CD4-positive, CD25-positive, alpha-beta regulatory T cell (primary cell): ENCODE results near the gene TTC16. TPM values are rescaled to one million over a fixed set of nuclear protein-coding genes. Genes with fewer than 3 reads are reported as not detected.
"Not testable (repeated sequence)": the region's sequence is repeated elsewhere in the genome, so short reads cannot be mapped to it uniquely, and the experiment has no call there.

ENCODE experiments used
- ATAC-seq, 2 donors: fragments of 150-1000 bp; cut with Tn5 transposase; one replicate each; pipeline ENCODE4 v1.10.0; 2021; ENCODE audit warnings: low read depth in 2 of 2, moderate number of reproducible peaks in 2 of 2, moderate library complexity in 1 of 2
- DNase-seq, 3 donors: peaks; one replicate each; pipeline versions ENCODE4 v3.0.0 to v3.0.0-alpha.2; 2012 to 2022; ENCODE audit warnings: mixed read lengths in 1 of 3
- H3K27ac ChIP-seq: one replicate; pipeline ENCODE4 v1.7.0; 2013; ENCODE audit warnings: mild to moderate bottlenecking, low read length; ENCODE audit not compliant: insufficient read depth, poor library complexity, severe bottlenecking
- H3K27me3 ChIP-seq: one replicate; pipeline ENCODE4 v1.7.0; 2013; ENCODE audit warnings: low read length; ENCODE audit not compliant: control insufficient read depth, insufficient read depth
- H3K36me3 ChIP-seq: one replicate; pipeline ENCODE4 v1.7.0; 2013; ENCODE audit warnings: mild to moderate bottlenecking, low read length, moderate library complexity; ENCODE audit not compliant: control insufficient read depth, insufficient read depth
- H3K4me1 ChIP-seq: 2 replicates; pipeline ENCODE4 v1.7.0; 2013; ENCODE audit warnings: mild to moderate bottlenecking, low read length; ENCODE audit not compliant: insufficient read depth, control insufficient read depth, poor library complexity, severe bottlenecking
- H3K4me3 ChIP-seq: one replicate; pipeline ENCODE4 v1.7.0; 2013; ENCODE audit warnings: low read depth, mild to moderate bottlenecking, low read length, moderate library complexity
- H3K9me3 ChIP-seq, 2 experiments: 1 replicate in 1 of 2; 2 replicates in 1 of 2; pipeline ENCODE4 v1.7.0; 2013; ENCODE audit warnings: low read length in 2 of 2, mild to moderate bottlenecking in 1 of 2, moderate library complexity in 1 of 2; ENCODE audit not compliant: control insufficient read depth in 2 of 2
- H3K27ac Mint-ChIP-seq, 3 donors: one replicate each; pipeline ENCODE4 v1.8.0; 2020 to 2022; ENCODE audit warnings: mild to moderate bottlenecking in 3 of 3, mixed read lengths in 3 of 3, moderate library complexity in 2 of 3
- H3K27me3 Mint-ChIP-seq: one replicate; pipeline ENCODE4 v1.8.0; 2022; ENCODE audit warnings: mild to moderate bottlenecking, mixed read lengths
- H3K36me3 Mint-ChIP-seq: one replicate; pipeline ENCODE4 v1.8.0; 2020; ENCODE audit warnings: mixed read lengths
- H3K4me1 Mint-ChIP-seq, 4 donors: one replicate each; pipeline ENCODE4 v1.8.0; 2020 to 2022; ENCODE audit warnings: mixed read lengths in 4 of 4, mild to moderate bottlenecking in 1 of 4
- H3K4me3 Mint-ChIP-seq, 4 donors: one replicate each; pipeline ENCODE4 v1.8.0; 2020 to 2022; ENCODE audit warnings: mild to moderate bottlenecking in 4 of 4, mixed read lengths in 4 of 4, moderate library complexity in 3 of 4
- H3K9me3 Mint-ChIP-seq, 7 donors: one replicate each; pipeline ENCODE4 v1.8.0; 2020 to 2022; ENCODE audit warnings: mixed read lengths in 7 of 7, mild to moderate bottlenecking in 3 of 7, moderate library complexity in 2 of 7
- polyA plus RNA-seq, 4 donors: library from polyadenylated mRNA; unstranded; fragments of 300-500 nt; fragmentation: Illumina TruSeq; gene quantifications; one replicate each; pipeline ENCODE4 v1.2.3, GENCODE V29; 2021
- total RNA-seq: library from RNA; stranded (reverse); gene quantifications from one replicate; pipeline ENCODE4 v1.2.3, GENCODE V29; 2022

Gene TTC16
- total and polyA plus RNA-seq, 5 donors from 2014 or later, result 0.28 to 1.7 (median 0.38) TPM; not detected in 2

- H3K27me3 ChIP-seq, result no peaks in the 10 kb centered on the region
- DNase-seq (no peak), ATAC-seq (no peak)
- H3K4me3 Mint-ChIP-seq, result peak overlapping the region; percentile 52 to 100 (median 75)
- no peaks in the 10 kb centered on the region for H3K9me3 ChIP-seq
- no peaks in the 10 kb centered on the region for H3K9me3 Mint-ChIP-seq
- H3K27ac ChIP-seq, result peak overlapping the region; percentile 90
- H3K36me3 ChIP-seq, result no peaks in the 10 kb centered on the region
- peaks cover 86% of the 10 kb centered on the region for H3K4me1 ChIP-seq
- no peaks in the 10 kb centered on the region for H3K36me3 Mint-ChIP-seq
- H3K27me3 Mint-ChIP-seq, result no peaks in the 10 kb centered on the region
- peaks cover 13 to 71% (median 44%) of the 10 kb centered on the region in 4 donors for H3K4me1 Mint-ChIP-seq
- peak overlapping the region; percentile 78 to 93 (median 91) for H3K27ac Mint-ChIP-seq
- H3K4me3 ChIP-seq, result no peak overlapping the region
Observed at GRCh38 chr9:127780126-127780885, 64.4 kb downstream of the TTC16 start.

GRCh38 chr9:127780909-127781308 lies 65.0 kb downstream of the TTC16 start:
- not testable (repeated sequence) for H3K9me3 ChIP-seq, H3K27me3 ChIP-seq, H3K4me3 ChIP-seq, ATAC-seq, DNase-seq, H3K9me3 Mint-ChIP-seq, H3K27me3 Mint-ChIP-seq, H3K36me3 Mint-ChIP-seq, H3K36me3 ChIP-seq
- peak overlapping the region; percentile 90 for H3K27ac ChIP-seq
- H3K4me3 Mint-ChIP-seq, result peak overlapping the region in 2 of 4 donors; percentile 75 to 100
- H3K4me1 Mint-ChIP-seq, result peaks cover 13 to 71% (median 44%) of the 10 kb centered on the region in 4 donors
- H3K4me1 ChIP-seq, result peaks cover 80% of the 10 kb centered on the region
- peak overlapping the region; percentile 78 to 96 (median 80) for H3K27ac Mint-ChIP-seq

Other genes starting within 250 kb of the TTC16 start
- gene STXBP1, start 103.8 kb upstream of the TTC16 start, total RNA-seq, result 1.3 TPM
- gene STXBP1, start 103.8 kb upstream of the TTC16 start, polyA plus RNA-seq, result 1 to 10 TPM in 1 of 4 donors, under 1 TPM in 3; 0.07 to 1.3 (median 0.19) TPM
- gene CFAP157, start 9.1 kb upstream of the TTC16 start, total RNA-seq, result not detected
- under 1 TPM; 0.20 to 0.57 (median 0.26) TPM for gene CFAP157, start 9.1 kb upstream of the TTC16 start, polyA plus RNA-seq
- 9.3 TPM for gene PTRH1, start 416 bp upstream of the TTC16 start, total RNA-seq
- gene PTRH1, start 416 bp upstream of the TTC16 start, polyA plus RNA-seq, result 10 to 100 TPM; 25.8 to 36.5 (median 28.1) TPM
- 11.9 TPM for gene TOR2A, start 19.2 kb downstream of the TTC16 start, total RNA-seq
- 10 to 100 TPM; 20.1 to 30.2 (median 24.8) TPM for gene TOR2A, start 19.2 kb downstream of the TTC16 start, polyA plus RNA-seq
- gene SH2D3C, start 62.6 kb downstream of the TTC16 start, total RNA-seq, result 39.3 TPM
- gene SH2D3C, start 62.6 kb downstream of the TTC16 start, polyA plus RNA-seq, result 10 to 100 TPM; 17.7 to 30.5 (median 21.1) TPM
- 89.3 TPM for gene CDK9, start 70.0 kb downstream of the TTC16 start, total RNA-seq
- gene CDK9, start 70.0 kb downstream of the TTC16 start, polyA plus RNA-seq, result 10 to 100 TPM; 43.3 to 67.4 (median 53.3) TPM
- 64.7 TPM for gene FPGS, start 86.8 kb downstream of the TTC16 start, total RNA-seq
- gene FPGS, start 86.8 kb downstream of the TTC16 start, polyA plus RNA-seq, result 10 to 100 TPM; 40.1 to 50.6 (median 45.2) TPM
- 3.6 TPM for gene ENG, start 138.6 kb downstream of the TTC16 start, total RNA-seq
- 1 to 10 TPM in 3 of 4 donors, under 1 TPM in 1; 0.71 to 2.9 (median 1.9) TPM for gene ENG, start 138.6 kb downstream of the TTC16 start, polyA plus RNA-seq
- 84.7 TPM for gene AK1, start 161.6 kb downstream of the TTC16 start, total RNA-seq
- gene AK1, start 161.6 kb downstream of the TTC16 start, polyA plus RNA-seq, result under 1 TPM; 0.08 to 0.42 (median 0.25) TPM
- 136 TPM for gene ST6GALNAC6, start 183.5 kb downstream of the TTC16 start, total RNA-seq
- gene ST6GALNAC6, start 183.5 kb downstream of the TTC16 start, polyA plus RNA-seq, result 10 to 100 TPM; 43.7 to 50.5 (median 47.9) TPM
- gene ST6GALNAC4, start 201.0 kb downstream of the TTC16 start, total RNA-seq, result 31.6 TPM
- 10 to 100 TPM; 23.1 to 23.8 (median 23.7) TPM for gene ST6GALNAC4, start 201.0 kb downstream of the TTC16 start, polyA plus RNA-seq
- gene PIP5KL1, start 214.7 kb downstream of the TTC16 start, total RNA-seq, result 3.3 TPM
- gene PIP5KL1, start 214.7 kb downstream of the TTC16 start, polyA plus RNA-seq, result 1 to 10 TPM in 1 of 4 donors, under 1 TPM in 2, not detected in 1; 0.22 to 1.1 (median 0.81) TPM
- gene DPM2, start 221.8 kb downstream of the TTC16 start, total RNA-seq, result 35.7 TPM
- 10 to 100 TPM; 27.5 to 30.6 (median 29.7) TPM for gene DPM2, start 221.8 kb downstream of the TTC16 start, polyA plus RNA-seq